Calu3 (cell line): ENCODE measurements around the gene SLC25A25. TPM values are rescaled to one million over a fixed set of nuclear protein-coding genes. Genes with fewer than 3 reads are reported as not detected.

Experiments
- BruUV-seq: library from RNA; stranded (reverse); fragments of 400-500 nt; replicated peaks from 2 replicates; lab custom pipeline; 2021; lab: Mats Ljungman, UMichigan
- CTCF ChIA-PET: fragments of 300-600 bp; sonication (Branson Sonifier 250); formaldehyde crosslinking; loops from one replicate; lab custom pipeline; 2022; ENCODE audit warnings: antibody characterized with exemption; lab: Charles Lee
- DNase-seq: peaks from one replicate; pipeline ENCODE4 v3.0.0; 2022
- H3K27ac Mint-ChIP-seq: one replicate; pipeline ENCODE4 v1.8.0; 2022; ENCODE audit warnings: mixed read lengths; ENCODE audit not compliant: unreplicated experiment
- H3K27me3 Mint-ChIP-seq: one replicate; pipeline ENCODE4 v1.8.0; 2022; ENCODE audit warnings: mixed read lengths; ENCODE audit not compliant: unreplicated experiment
- H3K36me3 Mint-ChIP-seq: one replicate; pipeline ENCODE4 v1.8.0; 2022; ENCODE audit warnings: mild to moderate bottlenecking, moderate library complexity, mixed read lengths; ENCODE audit not compliant: insufficient read depth, unreplicated experiment
- H3K4me1 Mint-ChIP-seq: one replicate; pipeline ENCODE4 v1.8.0; 2022; ENCODE audit warnings: mild to moderate bottlenecking, low read depth, mixed read lengths; ENCODE audit not compliant: unreplicated experiment
- H3K4me3 Mint-ChIP-seq: one replicate; pipeline ENCODE4 v1.8.0; 2022; ENCODE audit warnings: mild to moderate bottlenecking, low read depth, moderate library complexity, mixed read lengths; ENCODE audit not compliant: unreplicated experiment
- H3K9me3 Mint-ChIP-seq: one replicate; pipeline ENCODE4 v1.8.0; 2022; ENCODE audit warnings: low read depth, mixed read lengths; ENCODE audit not compliant: unreplicated experiment
- CTCF ChIP-seq: fragments of 200-600 bp; IDR thresholded peaks from one replicate; pipeline ENCODE4 v1.8.0; 2022; ENCODE audit warnings: antibody characterized with exemption; ENCODE audit not compliant: unreplicated experiment
- intact Hi-C: fragments of 100-400 bp; cut with micrococcal nuclease; formaldehyde crosslinking; loops from one replicate; pipeline ENCODE4 v1.10.0; 2022; ENCODE audit not compliant: unreplicated experiment
- total RNA-seq: library from RNA; stranded (reverse); gene quantifications from 2 replicates; pipeline ENCODE4 v1.2.3, GENCODE V29; 2022

SLC25A25 gene
- total RNA-seq, 1 experiment from 2014 or later, result 19.5 TPM

GRCh38 chr9:128102196-128102595 lies 34.2 kb downstream of the SLC25A25 start:
- Mint-ChIP-seq H3K4me3 (no peak overlapping the region), H3K36me3 (peaks cover 83% of the 10 kb centered on the region), H3K9me3 (no peaks in the 10 kb centered on the region), H3K27me3 (no peaks in the 10 kb centered on the region), H3K4me1 (peaks cover 13% of the 10 kb centered on the region), H3K27ac (peak overlapping the region; percentile 58)
- DNase-seq, result no peak
- BruUV-seq, result no TSS peak
- intact Hi-C loops, result no loop called here
- CTCF ChIA-PET, result interaction anchor here (0.6 kb wide), 1 partner anchor 54 kb away, joined by 3 read pairs; no protein-coding TSS in a partner anchor
- TF ChIP-seq CTCF, result no peak

- no peak for TF ChIP-seq CTCF
- H3K4me1 Mint-ChIP-seq, result peaks cover 13% of the 10 kb centered on the region
- intact Hi-C loops, result no loop called here
- DNase-seq, result no peak
- no peaks in the 10 kb centered on the region for H3K9me3 Mint-ChIP-seq
- no peaks in the 10 kb centered on the region for H3K27me3 Mint-ChIP-seq
- peaks cover 87% of the 10 kb centered on the region for H3K36me3 Mint-ChIP-seq
- peak overlapping the region; percentile 58 for H3K27ac Mint-ChIP-seq
- BruUV-seq, result no TSS peak
- CTCF ChIA-PET, result no interaction called here
- H3K4me3 Mint-ChIP-seq, result no peak overlapping the region
These were observed 35.0 kb downstream of the SLC25A25 start for GRCh38 chr9:128102861-128103588.

GRCh38 chr9:128103589-128103962 lies 35.5 kb downstream of the SLC25A25 start:
- Mint-ChIP-seq H3K36me3 (peaks cover 85% of the 10 kb centered on the region), H3K27ac (no peak overlapping the region), H3K4me3 (no peak overlapping the region), H3K4me1 (peaks cover 13% of the 10 kb centered on the region), H3K9me3 (no peaks in the 10 kb centered on the region), H3K27me3 (no peaks in the 10 kb centered on the region)
- TF ChIP-seq CTCF, result no peak
- intact Hi-C loops, result no loop called here
- no TSS peak for BruUV-seq
- CTCF ChIA-PET, result no interaction called here
- no peak for DNase-seq

- H3K4me3 Mint-ChIP-seq, result no peak overlapping the region
- intact Hi-C loops, result no loop called here
- H3K27ac Mint-ChIP-seq, result no peak overlapping the region
- CTCF ChIA-PET, result no interaction called here
- BruUV-seq, result no TSS peak
- peaks cover 79% of the 10 kb centered on the region for H3K36me3 Mint-ChIP-seq
- peaks cover 13% of the 10 kb centered on the region for H3K4me1 Mint-ChIP-seq
- no peaks in the 10 kb centered on the region for H3K9me3 Mint-ChIP-seq
- no peak for TF ChIP-seq CTCF
- H3K27me3 Mint-ChIP-seq, result no peaks in the 10 kb centered on the region
- DNase-seq, result no peak
These were observed 36.2 kb downstream of the SLC25A25 start for GRCh38 chr9:128104171-128104618.
